ENCODE results near the gene PAWR. TPM values are rescaled to one million over a fixed set of nuclear protein-coding genes. Genes with fewer than 3 reads are reported as not detected.

PAWR gene
- total RNA-seq, 4 donors from 2014 or later: 0.51 to 1.4 (median 0.72) TPM

- H3K9me3 ChIP-seq: no peaks in the 10 kb centered on the region
- H3K4me1 ChIP-seq: no peaks in the 10 kb centered on the region
- intact Hi-C loops (cut with DNase I; ENCODE audit: low total_unique reads): no loop called here
- TF ChIP-seq, protein P1, sequence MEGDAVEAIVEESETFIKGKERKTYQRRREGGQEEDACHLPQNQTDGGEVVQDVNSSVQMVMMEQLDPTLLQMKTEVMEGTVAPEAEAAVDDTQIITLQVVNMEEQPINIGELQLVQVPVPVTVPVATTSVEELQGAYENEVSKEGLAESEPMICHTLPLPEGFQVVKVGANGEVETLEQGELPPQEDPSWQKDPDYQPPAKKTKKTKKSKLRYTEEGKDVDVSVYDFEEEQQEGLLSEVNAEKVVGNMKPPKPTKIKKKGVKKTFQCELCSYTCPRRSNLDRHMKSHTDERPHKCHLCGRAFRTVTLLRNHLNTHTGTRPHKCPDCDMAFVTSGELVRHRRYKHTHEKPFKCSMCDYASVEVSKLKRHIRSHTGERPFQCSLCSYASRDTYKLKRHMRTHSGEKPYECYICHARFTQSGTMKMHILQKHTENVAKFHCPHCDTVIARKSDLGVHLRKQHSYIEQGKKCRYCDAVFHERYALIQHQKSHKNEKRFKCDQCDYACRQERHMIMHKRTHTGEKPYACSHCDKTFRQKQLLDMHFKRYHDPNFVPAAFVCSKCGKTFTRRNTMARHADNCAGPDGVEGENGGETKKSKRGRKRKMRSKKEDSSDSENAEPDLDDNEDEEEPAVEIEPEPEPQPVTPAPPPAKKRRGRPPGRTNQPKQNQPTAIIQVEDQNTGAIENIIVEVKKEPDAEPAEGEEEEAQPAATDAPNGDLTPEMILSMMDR (IDR thresholded peaks at IDR 0.05 in 4 of 5, conservative IDR thresholded peaks at IDR 0.05 in 1 of 5): no peak
- no peak for TF ChIP-seq POLR2A (IDR thresholded peaks at IDR 0.05)
- no peaks in the 10 kb centered on the region for H3K27me3 ChIP-seq
- in situ Hi-C loops (cut with MboI; ENCODE audit: low sequenced_read_pairs in 4 of 4): no loop called here
- H3K27ac ChIP-seq: no peak overlapping the region
- ATAC-seq: no peak
- DNase-seq: no peak
- no peaks in the 10 kb centered on the region for H3K36me3 ChIP-seq
- H3K4me3 ChIP-seq: no peak overlapping the region
These were observed 103.4 kb downstream of the PAWR start for GRCh38 chr12:79587368-79587767.

- Histone ChIP-seq H3K36me3 (no peaks in the 10 kb centered on the region), H3K4me3 (no peak overlapping the region), H3K9me3 (no peaks in the 10 kb centered on the region), H3K27me3 (no peaks in the 10 kb centered on the region), H3K4me1 (no peaks in the 10 kb centered on the region), H3K27ac (no peak overlapping the region)
- intact Hi-C loops (cut with DNase I; ENCODE audit: low total_unique reads): no loop called here
- in situ Hi-C loops (cut with MboI; ENCODE audit: low sequenced_read_pairs in 4 of 4): no loop called here
- ATAC-seq (no peak), DNase-seq (no peak)
- TF ChIP-seq, protein P1 (IDR thresholded peaks at IDR 0.05 in 4 of 5, conservative IDR thresholded peaks at IDR 0.05 in 1 of 5): no peak
- TF ChIP-seq POLR2A (IDR thresholded peaks at IDR 0.05): no peak
These were observed 105.6 kb downstream of the PAWR start for GRCh38 chr12:79585147-79585546.

DNA sequence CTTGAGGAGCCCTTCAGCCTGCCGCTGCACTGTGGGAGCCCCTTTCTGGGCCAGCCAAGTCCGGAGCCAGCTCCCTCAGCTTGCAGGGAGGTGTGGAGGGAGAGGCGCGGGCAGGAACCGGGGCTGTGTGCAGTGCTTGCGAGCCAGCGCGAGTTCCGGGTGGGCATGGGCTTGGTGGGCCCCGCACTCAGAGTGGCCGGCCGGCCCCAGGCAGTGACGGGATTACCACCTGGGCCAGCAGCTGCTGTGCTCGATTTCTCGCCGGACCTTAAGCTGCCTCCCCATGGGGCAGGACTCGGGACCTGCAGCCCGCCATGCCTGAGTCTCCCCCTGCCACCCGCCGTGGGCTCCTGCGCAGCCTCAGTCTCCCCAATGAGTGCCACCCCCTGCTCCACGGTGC, 116.9 kb downstream of the PAWR start:
- in situ Hi-C loops (cut with MboI; ENCODE audit: low sequenced_read_pairs in 4 of 4): loop anchor here (25.0 kb wide), 2 partner anchors 163 to 688 kb away; no protein-coding TSS in a partner anchor
- Histone ChIP-seq H3K9me3 (no peaks in the 10 kb centered on the region), H3K4me1 (no peaks in the 10 kb centered on the region), H3K27me3 (no peaks in the 10 kb centered on the region), H3K4me3 (no peak overlapping the region), H3K27ac (no peak overlapping the region), H3K36me3 (no peaks in the 10 kb centered on the region)
- no peak for ATAC-seq
- intact Hi-C loops (cut with DNase I; ENCODE audit: low total_unique reads): no loop called here
- TF ChIP-seq, protein P1 (IDR thresholded peaks at IDR 0.05 in 4 of 5, conservative IDR thresholded peaks at IDR 0.05 in 1 of 5): no peak
- TF ChIP-seq POLR2A (IDR thresholded peaks at IDR 0.05): no peak
- DNase-seq: no peak

- Histone ChIP-seq H3K36me3 (no peaks in the 10 kb centered on the region), H3K9me3 (no peaks in the 10 kb centered on the region), H3K4me1 (no peaks in the 10 kb centered on the region), H3K4me3 (no peak overlapping the region), H3K27me3 (no peaks in the 10 kb centered on the region), H3K27ac (no peak overlapping the region)
- in situ Hi-C loops (cut with MboI; ENCODE audit: low sequenced_read_pairs in 4 of 4) (loop anchor here (25.0 kb wide), 2 partner anchors 168 to 693 kb away; no protein-coding TSS in a partner anchor), intact Hi-C loops (cut with DNase I; ENCODE audit: low total_unique reads) (no loop called here)
- ATAC-seq (no peak), DNase-seq (no peak)
- TF ChIP-seq, protein P1 (IDR thresholded peaks at IDR 0.05 in 4 of 5, conservative IDR thresholded peaks at IDR 0.05 in 1 of 5): no peak
- no peak for TF ChIP-seq POLR2A (IDR thresholded peaks at IDR 0.05)
These were observed 121.1 kb downstream of the PAWR start for GRCh38 chr12:79569679-79570078.

DNA sequence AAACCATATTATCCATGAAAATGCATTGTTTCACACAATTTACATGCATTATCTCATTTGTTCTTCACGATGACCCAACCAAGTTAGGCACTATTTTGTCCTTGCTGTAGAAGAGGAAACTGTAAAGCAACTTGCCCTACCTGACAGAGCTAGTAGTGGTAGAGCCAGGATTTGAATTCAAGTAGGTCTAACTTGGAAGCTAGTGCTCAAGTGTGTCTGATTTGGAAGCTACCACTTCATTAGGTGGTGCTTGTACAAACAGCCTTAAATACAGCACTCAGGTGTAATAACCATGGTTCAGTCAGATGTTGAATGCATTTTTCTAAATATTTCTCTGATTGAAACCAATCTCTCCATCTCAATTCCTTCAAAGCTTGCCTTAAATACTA, 123.6 kb downstream of the PAWR start:
- in situ Hi-C loops (cut with MboI; ENCODE audit: low sequenced_read_pairs in 4 of 4): loop anchor here (25.0 kb wide), 2 partner anchors 170 to 695 kb away; no protein-coding TSS in a partner anchor

More for the DNA sequence above, 123.6 kb downstream of the PAWR start:
- ATAC-seq: no peak
- Histone ChIP-seq H3K27me3 (no peaks in the 10 kb centered on the region), H3K4me3 (no peak overlapping the region), H3K9me3 (no peaks in the 10 kb centered on the region), H3K4me1 (no peaks in the 10 kb centered on the region), H3K36me3 (no peaks in the 10 kb centered on the region), H3K27ac (no peak overlapping the region)
- TF ChIP-seq, protein P1 (IDR thresholded peaks at IDR 0.05 in 4 of 5, conservative IDR thresholded peaks at IDR 0.05 in 1 of 5): no peak
- no peak for TF ChIP-seq POLR2A (IDR thresholded peaks at IDR 0.05)
- no peak for DNase-seq
- intact Hi-C loops (cut with DNase I; ENCODE audit: low total_unique reads): no loop called here

Data from gastrocnemius medialis (tissue), 4 donors.